SK-N-MC (cell line): ENCODE results near the gene NOXO1.
"Not testable (repeated sequence)": the region's sequence is repeated elsewhere in the genome, so short reads cannot be mapped to it uniquely, and the experiment has no call there.

ENCODE experiments used
- EZH2 ChIP-seq: fragments of 200-600 bp; sonication (generic); IDR thresholded peaks from one replicate; pipeline ENCODE4 v1.6.1; 2017; ENCODE audit warnings: antibody characterized with exemption
- POLR2AphosphoS5 ChIP-seq: IDR thresholded peaks from 2 replicates; pipeline ENCODE4 v1.6.1; 2012; ENCODE audit warnings: mild to moderate bottlenecking, low read depth, low read length, borderline replicate concordance

- TF ChIP-seq EZH2, POLR2AphosphoS5: not testable (repeated sequence)
These were observed 41.4 kb downstream of the NOXO1 start for GRCh38 chr16:1939833-1940232.
